Panc1 (cell line): ENCODE data around the gene ITGB4. TPM values are rescaled to one million over a fixed set of nuclear protein-coding genes. Genes with fewer than 3 reads are reported as not detected.
A peak's percentile ranks its signal among the peaks of the same experiment; 100 is the strongest.

Experiments
- ATAC-seq: fragments of 200-7000 bp; cut with Tn5 transposase; 2 replicates; pipeline ENCODE4 v1.9.1; 2020; ENCODE audit warnings: mild to moderate bottlenecking, moderate library complexity
- BruUV-seq: library from RNA; stranded (reverse); fragments of 400-500 nt; replicated peaks from 2 replicates; lab custom pipeline; 2021; lab: Mats Ljungman, UMichigan
- CTCF ChIA-PET: fragments of 300-600 bp; sonication (Branson Sonifier 250); formaldehyde crosslinking; loops from one replicate; lab custom pipeline; 2022; ENCODE audit warnings: antibody characterized with exemption; lab: Charles Lee
- POLR2A ChIA-PET: fragments of 300-600 bp; sonication (Branson Sonifier 250); formaldehyde crosslinking; loops from one replicate; lab custom pipeline; 2022; ENCODE audit warnings: antibody characterized with exemption; lab: Charles Lee
- DNase-seq: peaks from one replicate; pipeline ENCODE4 v3.0.0-alpha.2; 2010; ENCODE audit warnings: low read depth, low spot score
- H3K27ac ChIP-seq: 2 replicates; pipeline ENCODE4 v1.5.1; 2011; ENCODE audit warnings: mild to moderate bottlenecking, low read length, inconsistent platforms
- H3K27me3 ChIP-seq: fragments of 200-500 bp; sonication (Bioruptor generic); 2 replicates; pipeline ENCODE4 v1.6.0; 2014; ENCODE audit warnings: low read length, inconsistent platforms; ENCODE audit not compliant: control insufficient read depth, insufficient read depth
- H3K36me3 ChIP-seq: fragments of 200-500 bp; sonication (Bioruptor generic); 2 replicates; pipeline ENCODE4 v1.5.1; 2014; ENCODE audit warnings: inconsistent platforms, mild to moderate bottlenecking, low read length, moderate library complexity; ENCODE audit not compliant: control insufficient read depth, insufficient read depth
- H3K4me1 ChIP-seq: 2 replicates; pipeline ENCODE4 v1.5.1; 2011; ENCODE audit warnings: inconsistent platforms, mild to moderate bottlenecking, low read length, moderate library complexity; ENCODE audit not compliant: control insufficient read depth, insufficient read depth
- H3K4me3 ChIP-seq, 2 experiments: 2 replicates each; pipeline ENCODE4 v1.5.1; 2011 to 2012; ENCODE audit warnings: low read depth in 2 of 2, low read length in 2 of 2, mild to moderate bottlenecking in 2 of 2, inconsistent platforms in 1 of 2, moderate library complexity in 1 of 2
- H3K9me3 ChIP-seq: fragments of 200-500 bp; sonication (Bioruptor generic); 2 replicates; pipeline ENCODE4 v1.5.1; 2014; ENCODE audit warnings: low read depth, mild to moderate bottlenecking, inconsistent platforms, low read length, moderate library complexity; ENCODE audit not compliant: control insufficient read depth, insufficient read depth
- POLR2AphosphoS5 ChIP-seq: IDR thresholded peaks from 2 replicates; pipeline ENCODE4 v1.6.1; 2012; ENCODE audit warnings: mild to moderate bottlenecking, low read depth, low read length, moderate library complexity
- SIN3A ChIP-seq: IDR thresholded peaks from 2 replicates; pipeline ENCODE4 v1.6.1; 2012; ENCODE audit warnings: low read depth, mild to moderate bottlenecking, low read length, moderate library complexity, borderline replicate concordance; ENCODE audit not compliant: insufficient read depth
- TCF7L2 ChIP-seq: IDR thresholded peaks from 2 replicates; pipeline ENCODE4 v1.6.1; 2011; ENCODE audit warnings: mild to moderate bottlenecking, low read depth, low read length, inconsistent platforms
- in situ Hi-C: cut with HindIII; loops from 2 replicates; pipeline ENCODE4 v1.10.0; 2016; ENCODE audit warnings: low sequenced_read_pairs, low pct_unique_long_range_greater_than_20kb
- intact Hi-C: fragments of 100-400 bp; cut with micrococcal nuclease; formaldehyde crosslinking; loops from one replicate; pipeline ENCODE4 v1.10.0; 2022; ENCODE audit not compliant: unreplicated experiment
- total RNA-seq: library from RNA; stranded (reverse); gene quantifications from one replicate; pipeline ENCODE4 v1.2.1, GENCODE V29; 2021; ENCODE audit not compliant: unreplicated experiment
- TF ChIP-seq, protein P1 (sequence below), 2 experiments: IDR thresholded peaks; 2 replicates each; pipeline ENCODE4 v1.6.1; 2011 to 2012; ENCODE audit warnings: low read depth in 2 of 2, control low read depth in 1 of 2, low read length in 1 of 2, mild to moderate bottlenecking in 1 of 2, moderate library complexity in 1 of 2; ENCODE audit not compliant: insufficient read depth in 1 of 2
- TF ChIP-seq, protein P2 (sequence below): fragments of 450-650 bp; IDR thresholded peaks from 2 replicates; pipeline ENCODE4 v1.5.1; 2017; ENCODE audit warnings: mild to moderate bottlenecking

Gene ITGB4
- total RNA-seq, 1 experiment from 2014 or later = 100 TPM

DNA sequence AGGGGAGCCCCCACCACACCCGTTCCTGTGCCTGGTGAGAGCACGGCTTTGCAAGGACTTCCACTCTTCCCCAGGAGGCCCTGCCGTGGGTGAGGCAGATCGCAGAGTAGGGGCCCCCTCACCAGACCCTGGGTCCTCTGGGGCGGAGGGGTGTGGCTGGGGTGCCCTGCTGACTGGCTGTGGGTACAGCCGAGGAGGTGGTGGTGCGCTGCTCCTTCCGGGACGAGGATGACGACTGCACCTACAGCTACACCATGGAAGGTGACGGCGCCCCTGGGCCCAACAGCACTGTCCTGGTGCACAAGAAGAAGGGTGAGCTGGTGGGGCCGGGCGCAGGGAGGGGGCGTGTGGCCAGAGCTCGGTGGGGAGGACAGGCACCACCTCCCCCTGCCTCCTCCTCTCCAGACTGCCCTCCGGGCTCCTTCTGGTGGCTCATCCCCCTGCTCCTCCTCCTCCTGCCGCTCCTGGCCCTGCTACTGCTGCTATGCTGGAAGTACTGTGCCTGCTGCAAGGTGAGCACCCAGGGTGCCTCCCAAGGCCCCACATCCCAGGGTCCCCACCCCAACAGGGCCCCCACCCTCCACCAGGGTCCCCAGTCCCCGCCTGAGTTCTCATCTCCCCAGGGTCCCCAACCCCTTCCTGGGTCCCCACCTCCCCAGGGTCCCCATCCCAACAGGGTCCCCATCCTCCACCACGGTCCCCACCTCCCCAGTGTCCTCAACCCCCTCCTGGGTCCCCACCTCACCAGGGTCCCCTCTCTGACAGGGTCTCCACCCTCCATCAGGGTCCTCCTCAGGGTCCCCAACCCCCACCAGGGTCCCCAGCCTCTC, 16.1 kb downstream of the ITGB4 start:
- no peaks in the 10 kb centered on the region for H3K36me3 ChIP-seq
- BruUV-seq = no TSS peak
- in situ Hi-C loops = no loop called here

DNA sequence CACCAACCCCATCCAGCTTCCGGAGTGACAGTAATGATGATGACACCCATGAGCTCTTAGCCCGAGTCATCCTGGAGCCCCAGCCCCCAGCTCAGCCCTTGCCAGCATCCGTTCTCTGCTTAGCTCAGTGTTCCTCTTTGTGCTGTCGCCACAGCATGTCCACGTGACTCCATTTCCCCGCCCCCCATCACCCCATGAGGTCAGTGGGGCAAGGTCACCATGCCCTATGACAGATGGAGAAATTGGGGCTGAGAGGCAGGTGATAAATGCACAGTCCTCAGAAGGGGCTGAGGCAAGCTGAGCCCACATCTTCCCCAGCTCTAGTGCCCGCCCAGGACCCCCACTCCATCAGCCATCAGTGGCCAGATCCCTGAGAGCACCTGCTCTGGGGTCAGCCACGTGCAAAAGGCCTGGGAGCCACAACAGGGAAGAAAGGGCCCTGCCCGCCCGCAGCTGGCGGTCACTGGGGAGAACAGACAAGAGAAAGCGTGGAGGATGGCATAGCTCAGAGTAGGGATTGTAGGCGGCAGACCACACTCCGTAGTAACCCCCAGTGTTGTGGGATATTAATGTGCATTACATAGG, 17.1 kb downstream of the ITGB4 start:
- no TSS peak for BruUV-seq
- Histone ChIP-seq H3K36me3 (no peaks in the 10 kb centered on the region), H3K4me3 (no peak overlapping the region), H3K9me3 (no peaks in the 10 kb centered on the region), H3K4me1 (no peaks in the 10 kb centered on the region), H3K27me3 (no peaks in the 10 kb centered on the region), H3K27ac (no peak overlapping the region)
- DNase-seq (no peak), ATAC-seq (no peak)
- intact Hi-C loops (no loop called here), in situ Hi-C loops (no loop called here)
- ChIA-PET POLR2A (interaction anchor here (0.6 kb wide), 1 partner anchor 115 kb away, joined by 3 read pairs; no protein-coding TSS in a partner anchor), CTCF (interaction anchor here (0.6 to 2.8 kb wide), 5 partner anchors 10 to 345 kb away, joined by 3 to 15 read pairs (median 8); no protein-coding TSS in a partner anchor)
- TF ChIP-seq, protein P1, sequence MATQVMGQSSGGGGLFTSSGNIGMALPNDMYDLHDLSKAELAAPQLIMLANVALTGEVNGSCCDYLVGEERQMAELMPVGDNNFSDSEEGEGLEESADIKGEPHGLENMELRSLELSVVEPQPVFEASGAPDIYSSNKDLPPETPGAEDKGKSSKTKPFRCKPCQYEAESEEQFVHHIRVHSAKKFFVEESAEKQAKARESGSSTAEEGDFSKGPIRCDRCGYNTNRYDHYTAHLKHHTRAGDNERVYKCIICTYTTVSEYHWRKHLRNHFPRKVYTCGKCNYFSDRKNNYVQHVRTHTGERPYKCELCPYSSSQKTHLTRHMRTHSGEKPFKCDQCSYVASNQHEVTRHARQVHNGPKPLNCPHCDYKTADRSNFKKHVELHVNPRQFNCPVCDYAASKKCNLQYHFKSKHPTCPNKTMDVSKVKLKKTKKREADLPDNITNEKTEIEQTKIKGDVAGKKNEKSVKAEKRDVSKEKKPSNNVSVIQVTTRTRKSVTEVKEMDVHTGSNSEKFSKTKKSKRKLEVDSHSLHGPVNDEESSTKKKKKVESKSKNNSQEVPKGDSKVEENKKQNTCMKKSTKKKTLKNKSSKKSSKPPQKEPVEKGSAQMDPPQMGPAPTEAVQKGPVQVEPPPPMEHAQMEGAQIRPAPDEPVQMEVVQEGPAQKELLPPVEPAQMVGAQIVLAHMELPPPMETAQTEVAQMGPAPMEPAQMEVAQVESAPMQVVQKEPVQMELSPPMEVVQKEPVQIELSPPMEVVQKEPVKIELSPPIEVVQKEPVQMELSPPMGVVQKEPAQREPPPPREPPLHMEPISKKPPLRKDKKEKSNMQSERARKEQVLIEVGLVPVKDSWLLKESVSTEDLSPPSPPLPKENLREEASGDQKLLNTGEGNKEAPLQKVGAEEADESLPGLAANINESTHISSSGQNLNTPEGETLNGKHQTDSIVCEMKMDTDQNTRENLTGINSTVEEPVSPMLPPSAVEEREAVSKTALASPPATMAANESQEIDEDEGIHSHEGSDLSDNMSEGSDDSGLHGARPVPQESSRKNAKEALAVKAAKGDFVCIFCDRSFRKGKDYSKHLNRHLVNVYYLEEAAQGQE (IDR thresholded peaks at IDR 0.05; ENCODE audit: insufficient read depth in 1 of 2, low read depth in 2 of 2, low read length in 1 of 2) = no peak
- TF ChIP-seq TCF7L2 (no peak), POLR2AphosphoS5 (no peak), SIN3A (no peak)
- TF ChIP-seq, protein P2, sequence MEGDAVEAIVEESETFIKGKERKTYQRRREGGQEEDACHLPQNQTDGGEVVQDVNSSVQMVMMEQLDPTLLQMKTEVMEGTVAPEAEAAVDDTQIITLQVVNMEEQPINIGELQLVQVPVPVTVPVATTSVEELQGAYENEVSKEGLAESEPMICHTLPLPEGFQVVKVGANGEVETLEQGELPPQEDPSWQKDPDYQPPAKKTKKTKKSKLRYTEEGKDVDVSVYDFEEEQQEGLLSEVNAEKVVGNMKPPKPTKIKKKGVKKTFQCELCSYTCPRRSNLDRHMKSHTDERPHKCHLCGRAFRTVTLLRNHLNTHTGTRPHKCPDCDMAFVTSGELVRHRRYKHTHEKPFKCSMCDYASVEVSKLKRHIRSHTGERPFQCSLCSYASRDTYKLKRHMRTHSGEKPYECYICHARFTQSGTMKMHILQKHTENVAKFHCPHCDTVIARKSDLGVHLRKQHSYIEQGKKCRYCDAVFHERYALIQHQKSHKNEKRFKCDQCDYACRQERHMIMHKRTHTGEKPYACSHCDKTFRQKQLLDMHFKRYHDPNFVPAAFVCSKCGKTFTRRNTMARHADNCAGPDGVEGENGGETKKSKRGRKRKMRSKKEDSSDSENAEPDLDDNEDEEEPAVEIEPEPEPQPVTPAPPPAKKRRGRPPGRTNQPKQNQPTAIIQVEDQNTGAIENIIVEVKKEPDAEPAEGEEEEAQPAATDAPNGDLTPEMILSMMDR = no peak

More for the DNA sequence above, 16.1 kb downstream of the ITGB4 start:
- DNase-seq (no peak), ATAC-seq (peak; percentile 20; the same call in 1 of the 2 replicates)
- H3K4me1 ChIP-seq = no peaks in the 10 kb centered on the region
- TF ChIP-seq, protein P2 = no peak
- TF ChIP-seq POLR2AphosphoS5 = no peak
- TF ChIP-seq, protein P1 (IDR thresholded peaks at IDR 0.05; ENCODE audit: insufficient read depth in 1 of 2, low read depth in 2 of 2, low read length in 1 of 2) = no peak
- TF ChIP-seq SIN3A = no peak
- no peak for TF ChIP-seq TCF7L2
- H3K9me3 ChIP-seq = no peaks in the 10 kb centered on the region
- intact Hi-C loops = no loop called here
- H3K4me3 ChIP-seq = no peak overlapping the region
- no peak overlapping the region for H3K27ac ChIP-seq
- no peaks in the 10 kb centered on the region for H3K27me3 ChIP-seq
- POLR2A ChIA-PET = no interaction called here
- CTCF ChIA-PET = interaction anchor here (0.6 to 2.8 kb wide), 5 partner anchors 11 to 344 kb away, joined by 3 to 15 read pairs (median 8); no protein-coding TSS in a partner anchor
